H1 (cell line): ENCODE data around the gene TGFB3. TPM values are rescaled to one million over a fixed set of nuclear protein-coding genes. Genes with fewer than 3 reads are reported as not detected.

Experiments
- CTCF ChIA-PET: fragments of 300-600 bp; sonication (Branson Sonifier 250); formaldehyde crosslinking; loops from one replicate; lab custom pipeline; 2021; ENCODE audit not compliant: partially characterized antibody; lab: Charles Lee
- POLR2A ChIA-PET: fragments of 300-600 bp; sonication (Branson Sonifier 250); formaldehyde crosslinking; loops from one replicate; lab custom pipeline; 2021; ENCODE audit warnings: inconsistent platforms; ENCODE audit not compliant: partially characterized antibody; lab: Charles Lee
- DNase-seq, 2 experiments: peaks; one replicate each; pipeline versions ENCODE4 v3.0.0 to v3.0.0-alpha.2; 2010 to 2022; ENCODE audit warnings: low spot score in 2 of 2, low read depth in 1 of 2, mixed read lengths in 1 of 2
- FAIRE-seq: peaks from 2 replicates; lab custom pipeline; 2011; peaks lifted over from hg19 to GRCh38; lab: Jason Lieb, UNC
- H2AFZ ChIP-seq: 2 replicates; pipeline ENCODE4 v1.8.1; 2012; ENCODE audit warnings: low read length, inconsistent platforms
- H2AK5ac ChIP-seq: 2 replicates; pipeline ENCODE4 v1.6.1; 2013; ENCODE audit warnings: low read depth, low read length
- H2BK120ac ChIP-seq: replicated peaks from 2 replicates; pipeline ENCODE3; 2013; ENCODE audit warnings: low read depth, low read length, inconsistent platforms
- H2BK12ac ChIP-seq: 2 replicates; pipeline ENCODE4 v1.6.1; 2013; ENCODE audit warnings: low read depth, low read length
- H2BK15ac ChIP-seq: 2 replicates; pipeline ENCODE4 v1.6.1; 2013; ENCODE audit warnings: low read length
- H2BK20ac ChIP-seq: 2 replicates; pipeline ENCODE4 v1.6.1; 2013; ENCODE audit warnings: low read length
- H2BK5ac ChIP-seq: 2 replicates; pipeline ENCODE4 v1.6.1; 2013; ENCODE audit warnings: low read depth, low read length
- H3K14ac ChIP-seq: 2 replicates; pipeline ENCODE4 v1.6.1; 2013; ENCODE audit warnings: inconsistent platforms; ENCODE audit not compliant: insufficient read length
- H3K18ac ChIP-seq: 2 replicates; pipeline ENCODE4 v1.6.1; 2013; ENCODE audit warnings: low read length; ENCODE audit errors: extremely low read depth
- H3K23ac ChIP-seq: 2 replicates; pipeline ENCODE4 v1.6.1; 2013; ENCODE audit warnings: inconsistent platforms; ENCODE audit not compliant: insufficient read length
- H3K23me2 ChIP-seq: 2 replicates; pipeline ENCODE4 v1.6.1; 2013; ENCODE audit warnings: low read depth, low read length
- H3K27ac ChIP-seq: 2 replicates; pipeline ENCODE4 v1.6.1; 2011; ENCODE audit warnings: low read depth, low read length, inconsistent platforms
- H3K27me3 ChIP-seq, 4 experiments: replicated peaks in 1 of 4; 1 replicate in 1 of 4; 2 replicates in 3 of 4; pipeline versions ENCODE4 v1.6.1 to v1.8.1; 2011 to 2013; ENCODE audit warnings: low read length in 3 of 4, mild to moderate bottlenecking in 3 of 4, inconsistent platforms in 2 of 4, mixed read lengths in 2 of 4, moderate library complexity in 1 of 4; ENCODE audit not compliant: control insufficient read depth in 3 of 4, insufficient read depth in 3 of 4; ENCODE audit errors: extremely low read depth in 1 of 4
- H3K36me3 ChIP-seq, 4 experiments: 2 replicates each; pipeline versions ENCODE4 v1.6.1 to v1.8.1; 2011 to 2013; ENCODE audit warnings: mild to moderate bottlenecking in 4 of 4, low read length in 3 of 4, moderate library complexity in 2 of 4, control low read depth in 1 of 4, inconsistent platforms in 1 of 4; ENCODE audit not compliant: insufficient read depth in 4 of 4, control insufficient read depth in 2 of 4
- H3K4ac ChIP-seq: replicated peaks from 2 replicates; pipeline ENCODE3; 2013; ENCODE audit warnings: low read length, low read depth, mixed read lengths, inconsistent platforms; ENCODE audit not compliant: insufficient read length
- H3K4me1 ChIP-seq, 4 experiments: replicated peaks in 1 of 4; 1 replicate in 1 of 4; 2 replicates in 3 of 4; pipeline versions ENCODE4 v1.6.1 to v1.8.1; 2011 to 2013; ENCODE audit warnings: low read length in 3 of 4, inconsistent platforms in 2 of 4, mixed read lengths in 1 of 4; ENCODE audit not compliant: insufficient read depth in 4 of 4, control insufficient read depth in 3 of 4
- H3K4me2 ChIP-seq, 2 experiments: 2 replicates each; pipeline versions ENCODE4 v1.6.1 to v1.8.1; 2011 to 2013; ENCODE audit warnings: low read depth in 2 of 2, low read length in 2 of 2, control low read depth in 1 of 2, inconsistent platforms in 1 of 2, mild to moderate bottlenecking in 1 of 2; ENCODE audit not compliant: insufficient read depth in 1 of 2
- H3K4me3 ChIP-seq, 4 experiments: fragments of 200-600, 300-600 bp in 1 of 4; sonication (generic), shearing (Covaris generic), sonication (Bioruptor Twin) in 1 of 4; 2 replicates each; pipeline versions ENCODE4 v1.5.1 to v1.8.1; 2011 to 2016; ENCODE audit warnings: low read length in 4 of 4, low read depth in 3 of 4, control low read depth in 2 of 4, inconsistent platforms in 2 of 4, mild to moderate bottlenecking in 2 of 4, mixed read lengths in 1 of 4, moderate library complexity in 1 of 4; ENCODE audit not compliant: insufficient read depth in 2 of 4; ENCODE audit errors: extremely low read depth in 1 of 4
- H3K56ac ChIP-seq: replicated peaks from 2 replicates; pipeline ENCODE3; 2013; ENCODE audit warnings: low read depth, mild to moderate bottlenecking, mixed read lengths, low read length, inconsistent platforms; ENCODE audit not compliant: insufficient read length
- H3K79me1 ChIP-seq: 2 replicates; pipeline ENCODE4 v1.6.1; 2013; ENCODE audit warnings: low read depth, low read length, control low read depth
- H3K79me2 ChIP-seq, 2 experiments: 2 replicates each; pipeline versions ENCODE4 v1.6.1 to v1.8.1; 2012 to 2013; ENCODE audit warnings: low read length in 2 of 2, mild to moderate bottlenecking in 2 of 2, inconsistent platforms in 1 of 2; ENCODE audit not compliant: insufficient read depth in 2 of 2, control insufficient read depth in 1 of 2
- H3K9ac ChIP-seq, 4 experiments: replicated peaks in 1 of 4; 1 replicate in 1 of 4; 2 replicates in 3 of 4; pipeline versions ENCODE4 v1.6.1 to v1.8.1; 2011 to 2013; ENCODE audit warnings: low read depth in 3 of 4, low read length in 3 of 4, control low read depth in 2 of 4, mild to moderate bottlenecking in 2 of 4, moderate library complexity in 2 of 4, inconsistent platforms in 1 of 4; ENCODE audit errors: extremely low read depth in 1 of 4
- H3K9me3 ChIP-seq, 2 experiments: 2 replicates each; pipeline versions ENCODE4 v1.6.1 to v1.8.1; 2012 to 2013; ENCODE audit warnings: mild to moderate bottlenecking in 2 of 2, moderate library complexity in 2 of 2, control low read depth in 1 of 2, inconsistent platforms in 1 of 2, low read depth in 1 of 2, low read length in 1 of 2, mixed read lengths in 1 of 2; ENCODE audit not compliant: insufficient read depth in 2 of 2
- H4K20me1 ChIP-seq, 2 experiments: replicated peaks in 1 of 2; 2 replicates each; pipeline versions ENCODE3 to v1.8.1; 2011 to 2013; ENCODE audit warnings: inconsistent platforms in 2 of 2, low read length in 2 of 2, mild to moderate bottlenecking in 1 of 2; ENCODE audit not compliant: insufficient read depth in 2 of 2, control insufficient read depth in 1 of 2
- H4K5ac ChIP-seq: 2 replicates; pipeline ENCODE4 v1.6.1; 2013; ENCODE audit warnings: low read length, low read depth, mixed read lengths, inconsistent platforms; ENCODE audit not compliant: insufficient read length
- H4K8ac ChIP-seq: 2 replicates; pipeline ENCODE4 v1.8.0; 2013; ENCODE audit warnings: mild to moderate bottlenecking, moderate library complexity, low read length, inconsistent platforms; ENCODE audit not compliant: insufficient read depth; ENCODE audit errors: extremely low read depth
- H4K91ac ChIP-seq: replicated peaks from 2 replicates; pipeline ENCODE3; 2013; ENCODE audit warnings: low read length, mixed read lengths, inconsistent platforms; ENCODE audit not compliant: insufficient read length
- SP1 ChIP-seq: IDR thresholded peaks from 2 replicates; pipeline ENCODE4 v1.6.1; 2011; ENCODE audit warnings: low read depth, low read length
- TBP ChIP-seq: IDR thresholded peaks from 2 replicates; pipeline ENCODE4 v1.6.1; 2011; ENCODE audit warnings: low read depth, low read length, improper control_type of control experiment
- WGBS, 2 experiments: shearing (Covaris generic) in 1 of 2; methylation state at CpG; one replicate each; pipeline versions ENCODE4 v1.1.6 to v1.1.7; 2013 to 2015; ENCODE audit warnings: low lambda C conversion rate in 2 of 2, mixed read lengths in 2 of 2, inconsistent platforms in 1 of 2, low coverage in 1 of 2, missing lambda C conversion rate in 1 of 2; ENCODE audit not compliant: insufficient replicate concordance in 2 of 2, insufficient coverage in 1 of 2, insufficient read length in 1 of 2; ENCODE audit errors: extremely low coverage in 1 of 2, missing lambda C conversion rate in 1 of 2; 5-methylcytosine and 5-hydroxymethylcytosine counted together
- polyA plus RNA-seq, 7 experiments: library from polyadenylated mRNA; depleted of rRNA in 3 of 7; stranded (reverse) in 5 of 7; unstranded in 2 of 7; fragments of >200 nt in 5 of 7; fragments of 200-250 nt in 2 of 7; gene quantifications; 1 replicate in 5 of 7; 2 replicates in 1 of 7; 4 replicates in 1 of 7; pipeline versions ENCODE4 v1.2.1 to v1.2.3, GENCODE V29; 2011 to 2013; ENCODE audit warnings: missing spikeins in 2 of 7, mixed read lengths in 2 of 7
- total RNA-seq: library from RNA; stranded (reverse); fragmentation: NEBNext Ultra II Directional; extraction: Animal tissue kit (Norgen Biotek cat#: 25700); gene quantifications from 2 replicates; pipeline ENCODE4 v1.2.1, GENCODE V29; 2021

TGFB3 gene
- total and polyA plus RNA-seq, 2 of the 8 experiments (the other 6 are each of a cell fraction or from before 2014, with no cell fraction given), result 0.65 to 0.86 TPM

DNA sequence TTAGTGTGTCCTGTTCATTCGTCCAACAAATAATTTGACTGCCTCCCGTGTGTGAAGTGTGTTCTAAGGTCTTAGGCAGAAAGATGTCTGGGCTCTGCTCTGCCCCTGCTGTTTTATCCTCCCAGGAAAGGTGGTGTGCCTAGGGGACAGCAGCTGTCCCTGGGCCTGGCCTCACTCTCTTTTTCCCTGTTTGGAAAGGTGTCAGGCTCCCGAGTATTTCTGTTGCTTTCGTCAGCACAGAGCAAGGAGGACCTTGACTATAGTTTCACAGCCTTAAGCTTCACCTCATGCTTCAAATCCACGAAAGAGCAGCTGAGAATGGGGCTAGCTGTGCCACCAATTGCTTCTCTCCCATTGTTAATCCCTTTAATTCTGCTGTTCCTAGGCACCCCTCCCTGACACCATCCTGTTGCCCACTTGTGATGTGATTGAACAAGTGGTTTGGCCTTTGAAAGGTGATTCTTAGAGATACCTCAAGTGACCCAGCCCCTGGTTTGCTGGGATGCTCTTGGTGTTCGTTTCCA lies 54.2 kb downstream of the TGFB3 start:
- no peak for TF ChIP-seq SP1
- TF ChIP-seq TBP, result no peak

More for the DNA sequence above, 54.2 kb downstream of the TGFB3 start:
- Histone ChIP-seq H4K20me1 (peaks cover 2 to 4% of the 10 kb centered on the region in 2 experiments), H3K36me3 (no peaks in the 10 kb centered on the region), H3K79me1 (no peaks in the 10 kb centered on the region), H3K4me2 (no peak overlapping the region), H3K14ac (no peak overlapping the region), H2BK20ac (no peak overlapping the region), H2BK15ac (no peak overlapping the region), H3K9ac (no peak overlapping the region), H3K23me2 (no peaks in the 10 kb centered on the region), H2BK12ac (no peak overlapping the region), H4K91ac (no peak overlapping the region), H3K4me1 (peaks cover 0 to 4% (median 0%) of the 10 kb centered on the region in 4 experiments; a peak in 1 of 7 replicates), H3K56ac (no peak overlapping the region), H3K4ac (no peak overlapping the region), H2BK5ac (no peak overlapping the region), H3K4me3 (no peak overlapping the region), H4K8ac (no peak overlapping the region), H2AK5ac (no peak overlapping the region), H3K23ac (no peak overlapping the region), H3K9me3 (no peaks in the 10 kb centered on the region; a peak in 1 of 4 replicates), H3K18ac (no peak overlapping the region), H2AFZ (no peak overlapping the region), H3K27ac (no peak overlapping the region), H3K79me2 (no peaks in the 10 kb centered on the region), H3K27me3 (no peaks in the 10 kb centered on the region), H2BK120ac (no peak overlapping the region), H4K5ac (no peak overlapping the region)
- ChIA-PET CTCF (interaction anchor here (0.5 to 2.0 kb wide), 4 partner anchors 9 to 218 kb away, joined by 3 to 7 read pairs (median 6); no protein-coding TSS in a partner anchor), POLR2A (no interaction called here)
- FAIRE-seq, result no peak
- 70% methylated on average over 6 of the region's 6 CpGs; no CpG with 5 or more reads in 1 of the 2 experiments for WGBS, 2 experiments
- no peak for DNase-seq
